A549 (cell line): ENCODE results near the gene MAP3K2.

ENCODE experiments used
- CBX8 ChIP-seq: fragments of 200-600 bp; sonication (generic); IDR thresholded peaks from 2 replicates; pipeline ENCODE4 v1.6.1; 2016
- EHMT2 ChIP-seq: fragments of 200-600 bp; sonication (generic); IDR thresholded peaks from 2 replicates; pipeline ENCODE4 v1.6.1; 2016; ENCODE audit warnings: antibody characterized with exemption, low read depth, mild to moderate bottlenecking, moderate library complexity
- MAFK ChIP-seq: fragments of 450-650 bp; IDR thresholded peaks from 2 replicates; pipeline ENCODE4 v1.6.1; 2014; ENCODE audit not compliant: partially characterized antibody
- PHF8 ChIP-seq: fragments of 200-600 bp; sonication (generic); IDR thresholded peaks from 2 replicates; pipeline ENCODE4 v1.6.1; 2016; ENCODE audit warnings: low read depth, mild to moderate bottlenecking, antibody characterized with exemption, moderate library complexity, borderline replicate concordance
- POLR2A ChIP-seq: IDR thresholded peaks from 2 replicates; pipeline ENCODE4 v1.6.1; 2012; ENCODE audit warnings: mild to moderate bottlenecking, low read length
- RARB ChIP-seq: fragments of 250-450 bp; sonication (Bioruptor Pico); IDR thresholded peaks from 2 replicates; pipeline ENCODE4 v1.8.0; 2021; ENCODE audit warnings: mild to moderate bottlenecking, moderate library complexity
- SREBF2 ChIP-seq: fragments of 450-650 bp; IDR thresholded peaks from 2 replicates; pipeline ENCODE4 v1.6.1; 2014; ENCODE audit warnings: mild to moderate bottlenecking, moderate library complexity
- TF ChIP-seq, protein P1 (sequence below): fragments of >200 bp; sonication (Bioruptor Twin); formaldehyde crosslinking; IDR thresholded peaks from 3 replicates; pipeline ENCODE4 v1.5.1; 2016

- TF ChIP-seq, protein P1, sequence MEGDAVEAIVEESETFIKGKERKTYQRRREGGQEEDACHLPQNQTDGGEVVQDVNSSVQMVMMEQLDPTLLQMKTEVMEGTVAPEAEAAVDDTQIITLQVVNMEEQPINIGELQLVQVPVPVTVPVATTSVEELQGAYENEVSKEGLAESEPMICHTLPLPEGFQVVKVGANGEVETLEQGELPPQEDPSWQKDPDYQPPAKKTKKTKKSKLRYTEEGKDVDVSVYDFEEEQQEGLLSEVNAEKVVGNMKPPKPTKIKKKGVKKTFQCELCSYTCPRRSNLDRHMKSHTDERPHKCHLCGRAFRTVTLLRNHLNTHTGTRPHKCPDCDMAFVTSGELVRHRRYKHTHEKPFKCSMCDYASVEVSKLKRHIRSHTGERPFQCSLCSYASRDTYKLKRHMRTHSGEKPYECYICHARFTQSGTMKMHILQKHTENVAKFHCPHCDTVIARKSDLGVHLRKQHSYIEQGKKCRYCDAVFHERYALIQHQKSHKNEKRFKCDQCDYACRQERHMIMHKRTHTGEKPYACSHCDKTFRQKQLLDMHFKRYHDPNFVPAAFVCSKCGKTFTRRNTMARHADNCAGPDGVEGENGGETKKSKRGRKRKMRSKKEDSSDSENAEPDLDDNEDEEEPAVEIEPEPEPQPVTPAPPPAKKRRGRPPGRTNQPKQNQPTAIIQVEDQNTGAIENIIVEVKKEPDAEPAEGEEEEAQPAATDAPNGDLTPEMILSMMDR, result no peak
- TF ChIP-seq RARB (CRISPR knock-in tag), result no peak
- TF ChIP-seq POLR2A, result no peak
- TF ChIP-seq SREBF2, result no peak
- TF ChIP-seq MAFK, result no peak
- TF ChIP-seq PHF8, result no peak
- no peak for TF ChIP-seq EHMT2
- TF ChIP-seq CBX8, result no peak
Measured at GRCh38 chr2:127270663-127271062, 117.1 kb downstream of the MAP3K2 start.
